Activated T-helper 1 cell treated with anti-CD3 and anti-CD28 coated beads, Interleukin-12 subunit alpha, Interleukin-12 subunit beta, Interleukin-2, Interleukin-4 antibody, amounts not matched to agents 30 ng/mL and 10 ng/mL and 1 ng/mL, durations not matched to agents 14 hours and 24 hours and 36 hours (primary cell): ENCODE data around the gene SYNE4. TPM values are rescaled to one million over a fixed set of nuclear protein-coding genes. Genes with fewer than 3 reads are reported as not detected.
"Not testable (repeated sequence)": the region's sequence is repeated elsewhere in the genome, so short reads cannot be mapped to it uniquely, and the experiment has no call there.

Source experiments
- DNase-seq: peaks from one replicate; pipeline ENCODE4 v3.0.0; 2021; ENCODE audit warnings: low spot score
- H3K27ac Mint-ChIP-seq: one replicate; pipeline ENCODE4 v1.8.0; 2021; ENCODE audit warnings: mild to moderate bottlenecking, mixed read lengths
- H3K27me3 Mint-ChIP-seq: one replicate; pipeline ENCODE4 v1.8.0; 2022; ENCODE audit warnings: mild to moderate bottlenecking, moderate library complexity, mixed read lengths; ENCODE audit not compliant: insufficient read depth
- H3K36me3 Mint-ChIP-seq: one replicate; pipeline ENCODE4 v1.8.0; 2021; ENCODE audit warnings: low read depth, mixed read lengths
- H3K4me1 Mint-ChIP-seq: one replicate; pipeline ENCODE4 v1.8.0; 2021; ENCODE audit warnings: low read depth, mixed read lengths
- H3K4me3 Mint-ChIP-seq: one replicate; pipeline ENCODE4 v1.8.0; 2021; ENCODE audit warnings: mild to moderate bottlenecking, moderate library complexity, mixed read lengths
- H3K9me3 Mint-ChIP-seq: one replicate; pipeline ENCODE4 v1.8.0; 2021; ENCODE audit warnings: mixed read lengths
- intact Hi-C: fragments of 100-400 bp; cut with micrococcal nuclease; formaldehyde crosslinking; loops from one replicate; pipeline ENCODE4 v1.15.1; 2024
- total RNA-seq: library from RNA; stranded (reverse); gene quantifications from 2 replicates; pipeline ENCODE4 v1.2.3, GENCODE V29; 2022

Gene SYNE4
- total RNA-seq, 1 donor from 2014 or later = 1.7 TPM

GRCh38 chr19:35991731-35992450 lies 16.7 kb downstream of the SYNE4 start:
- intact Hi-C loops = no loop called here
- Mint-ChIP-seq H3K4me3 (no peak overlapping the region), H3K36me3 (peaks cover 7% of the 10 kb centered on the region), H3K4me1 (peaks cover 19% of the 10 kb centered on the region), H3K9me3 (no peaks in the 10 kb centered on the region), H3K27ac (no peak overlapping the region), H3K27me3 (peaks cover 10% of the 10 kb centered on the region)
- no peak for DNase-seq

GRCh38 chr19:35990771-35991730 lies 17.6 kb downstream of the SYNE4 start:
- no peak for DNase-seq
- Mint-ChIP-seq H3K4me1 (peaks cover 15% of the 10 kb centered on the region), H3K27ac (no peak overlapping the region), H3K9me3 (no peaks in the 10 kb centered on the region), H3K4me3 (no peak overlapping the region), H3K27me3 (peaks cover 16% of the 10 kb centered on the region), H3K36me3 (no peaks in the 10 kb centered on the region)
- intact Hi-C loops = no loop called here

- no peak overlapping the region for H3K4me3 Mint-ChIP-seq
- intact Hi-C loops = no loop called here
- no peaks in the 10 kb centered on the region for H3K36me3 Mint-ChIP-seq
- no peak overlapping the region for H3K27ac Mint-ChIP-seq
- peaks cover 10% of the 10 kb centered on the region for H3K4me1 Mint-ChIP-seq
- H3K9me3 Mint-ChIP-seq = no peaks in the 10 kb centered on the region
- DNase-seq = no peak
- peaks cover 24% of the 10 kb centered on the region for H3K27me3 Mint-ChIP-seq
Measured at GRCh38 chr19:35990156-35990555, 18.5 kb downstream of the SYNE4 start.

- H3K4me3 Mint-ChIP-seq = no peak overlapping the region
- H3K36me3 Mint-ChIP-seq = no peaks in the 10 kb centered on the region
- peaks cover 32% of the 10 kb centered on the region for H3K27me3 Mint-ChIP-seq
- H3K4me1 Mint-ChIP-seq = peaks cover 5% of the 10 kb centered on the region
- intact Hi-C loops = no loop called here
- H3K9me3 Mint-ChIP-seq = no peaks in the 10 kb centered on the region
- no peak overlapping the region for H3K27ac Mint-ChIP-seq
- no peak for DNase-seq
Measured at GRCh38 chr19:35988824-35989223, 19.8 kb downstream of the SYNE4 start.

- Mint-ChIP-seq H3K4me3 (no peak overlapping the region), H3K9me3 (no peaks in the 10 kb centered on the region), H3K27me3 (peaks cover 32% of the 10 kb centered on the region), H3K27ac (no peak overlapping the region), H3K4me1 (peaks cover 5% of the 10 kb centered on the region), H3K36me3 (no peaks in the 10 kb centered on the region)
- intact Hi-C loops = loop anchor here (1.0 kb wide), 1 partner anchor 8 kb away; the partner anchor contains the start of gene SDHAF1
- no peak for DNase-seq
Measured at GRCh38 chr19:35987571-35987896, 21.1 kb downstream of the SYNE4 start.

- Mint-ChIP-seq H3K27me3 (peaks cover 32% of the 10 kb centered on the region), H3K4me3 (peak overlapping the region; percentile 82), H3K9me3 (no peaks in the 10 kb centered on the region), H3K27ac (no peak overlapping the region), H3K36me3 (no peaks in the 10 kb centered on the region), H3K4me1 (peaks cover 5% of the 10 kb centered on the region)
- intact Hi-C loops = loop anchor here (1.0 kb wide), 1 partner anchor 8 kb away; the partner anchor contains the start of gene SDHAF1
- DNase-seq = no peak
Measured at GRCh38 chr19:35986664-35987570, 21.7 kb downstream of the SYNE4 start.

GRCh38 chr19:35986111-35986510 lies 22.5 kb downstream of the SYNE4 start:
- Mint-ChIP-seq H3K27me3 (peaks cover 32% of the 10 kb centered on the region), H3K9me3 (no peaks in the 10 kb centered on the region), H3K36me3 (no peaks in the 10 kb centered on the region), H3K4me1 (peaks cover 5% of the 10 kb centered on the region), H3K4me3 (no peak overlapping the region), H3K27ac (no peak overlapping the region)
- intact Hi-C loops = no loop called here
- no peak for DNase-seq

- Mint-ChIP-seq H3K4me1 (peaks cover 5% of the 10 kb centered on the region), H3K4me3 (no peak overlapping the region), H3K27ac (no peak overlapping the region), H3K27me3 (peaks cover 38% of the 10 kb centered on the region), H3K36me3 (no peaks in the 10 kb centered on the region), H3K9me3 (no peaks in the 10 kb centered on the region)
- intact Hi-C loops = no loop called here
- DNase-seq = no peak
Measured at GRCh38 chr19:35983177-35983576, 25.4 kb downstream of the SYNE4 start.

GRCh38 chr19:35980997-35981396 lies 27.6 kb downstream of the SYNE4 start:
- H3K36me3 Mint-ChIP-seq, H3K27ac Mint-ChIP-seq, intact Hi-C loops, H3K4me3 Mint-ChIP-seq, H3K9me3 Mint-ChIP-seq, DNase-seq, H3K4me1 Mint-ChIP-seq: not testable (repeated sequence)
- H3K27me3 Mint-ChIP-seq = peaks cover 27% of the 10 kb centered on the region

- intact Hi-C loops = no loop called here
- DNase-seq = no peak
- no peaks in the 10 kb centered on the region for H3K4me1 Mint-ChIP-seq
- no peaks in the 10 kb centered on the region for H3K9me3 Mint-ChIP-seq
- H3K36me3 Mint-ChIP-seq = no peaks in the 10 kb centered on the region
- H3K27me3 Mint-ChIP-seq = peaks cover 12% of the 10 kb centered on the region
- no peak overlapping the region for H3K27ac Mint-ChIP-seq
- no peak overlapping the region for H3K4me3 Mint-ChIP-seq
Measured at GRCh38 chr19:35978832-35979365, 29.7 kb downstream of the SYNE4 start.

GRCh38 chr19:35978271-35978670 lies 30.3 kb downstream of the SYNE4 start:
- H3K27ac Mint-ChIP-seq = no peak overlapping the region
- H3K4me1 Mint-ChIP-seq = no peaks in the 10 kb centered on the region
- intact Hi-C loops = no loop called here
- no peaks in the 10 kb centered on the region for H3K36me3 Mint-ChIP-seq
- H3K27me3 Mint-ChIP-seq = peaks cover 14% of the 10 kb centered on the region
- H3K9me3 Mint-ChIP-seq = no peaks in the 10 kb centered on the region
- no peak for DNase-seq
- H3K4me3 Mint-ChIP-seq = no peak overlapping the region

GRCh38 chr19:35977446-35978222 lies 31.0 kb downstream of the SYNE4 start:
- no peaks in the 10 kb centered on the region for H3K4me1 Mint-ChIP-seq
- H3K4me3 Mint-ChIP-seq = no peak overlapping the region
- H3K27me3 Mint-ChIP-seq = peaks cover 14% of the 10 kb centered on the region
- intact Hi-C loops = no loop called here
- DNase-seq = no peak
- H3K36me3 Mint-ChIP-seq = no peaks in the 10 kb centered on the region
- no peak overlapping the region for H3K27ac Mint-ChIP-seq
- H3K9me3 Mint-ChIP-seq = no peaks in the 10 kb centered on the region
